Measurements from ENCODE around the gene PNMA6F. TPM values are rescaled to one million over a fixed set of nuclear protein-coding genes. Genes with fewer than 3 reads are reported as not detected.
"Not testable (repeated sequence)": the region's sequence is repeated elsewhere in the genome, so short reads cannot be mapped to it uniquely, and the experiment has no call there.

Gene PNMA6F
- total RNA-seq, 1 donor from 2014 or later: not detected

- intact Hi-C loops (cut with micrococcal nuclease): loop anchor here (5.0 kb wide), 1 partner anchor 394 kb away; no protein-coding TSS in a partner anchor
These were observed 14.7 kb upstream of the PNMA6F start for GRCh38 chrX:153336121-153336894.

GRCh38 chrX:153334654-153335295 lies 13.2 kb upstream of the PNMA6F start:
- intact Hi-C loops (cut with micrococcal nuclease): loop anchor here (1.0 to 5.0 kb wide), 8 partner anchors 9 to 504 kb away; partner anchors contain the start of genes CCNQ, CETN2, HAUS7 and PNMA6E

GRCh38 chrX:153333821-153334653 lies 12.5 kb upstream of the PNMA6F start, which contains the start of gene ZNF275:
TSS of gene ZNF275 (plus strand) at chrX:153334153. CDS start at chrX:153336680, 2,527 bp downstream.
- intact Hi-C loops (cut with micrococcal nuclease): loop anchor here (1.0 to 5.0 kb wide), 8 partner anchors 9 to 504 kb away; partner anchors contain the start of genes CCNQ, CETN2, HAUS7 and PNMA6E

GRCh38 chrX:153333266-153333665 lies 11.7 kb upstream of the PNMA6F start:
- intact Hi-C loops (cut with micrococcal nuclease): loop anchor here (2.0 to 5.0 kb wide), 2 partner anchors 48 to 264 kb away; partner anchors contain the start of gene CCNQ

- intact Hi-C loops (cut with micrococcal nuclease): no loop called here
These were observed 6.0 kb upstream of the PNMA6F start for GRCh38 chrX:153327561-153327960.

- intact Hi-C loops (cut with micrococcal nuclease): no loop called here
These were observed 897 bp downstream of the PNMA6F start for GRCh38 chrX:153320555-153321184.

GRCh38 chrX:153320047-153320443 lies 1.5 kb downstream of the PNMA6F start:
- intact Hi-C loops (cut with micrococcal nuclease): not testable (repeated sequence)

- intact Hi-C loops (cut with micrococcal nuclease): no loop called here
These were observed 2.1 kb downstream of the PNMA6F start for GRCh38 chrX:153319295-153320046.

- intact Hi-C loops (cut with micrococcal nuclease): no loop called here
These were observed 2.8 kb downstream of the PNMA6F start for GRCh38 chrX:153318811-153319210.

GRCh38 chrX:153317996-153318722 lies 3.4 kb downstream of the PNMA6F start:
- intact Hi-C loops (cut with micrococcal nuclease): no loop called here

- intact Hi-C loops (cut with micrococcal nuclease): no loop called here
These were observed 4.3 kb downstream of the PNMA6F start for GRCh38 chrX:153317306-153317705.

- intact Hi-C loops (cut with micrococcal nuclease): no loop called here
These were observed 8.7 kb downstream of the PNMA6F start for GRCh38 chrX:153312842-153313241.

GRCh38 chrX:153312041-153312440 lies 9.5 kb downstream of the PNMA6F start:
- intact Hi-C loops (cut with micrococcal nuclease): no loop called here

GRCh38 chrX:153310901-153311300 lies 10.7 kb downstream of the PNMA6F start:
- intact Hi-C loops (cut with micrococcal nuclease): no loop called here

GRCh38 chrX:153307276-153308178 lies 14.0 kb downstream of the PNMA6F start:
- intact Hi-C loops (cut with micrococcal nuclease): no loop called here

- intact Hi-C loops (cut with micrococcal nuclease): no loop called here
These were observed 14.9 kb downstream of the PNMA6F start for GRCh38 chrX:153306527-153307115.

- intact Hi-C loops (cut with micrococcal nuclease): no loop called here
These were observed 15.6 kb downstream of the PNMA6F start for GRCh38 chrX:153305972-153306371.
